K562 (cell line): ENCODE results near the gene DAB2. TPM values are rescaled to one million over a fixed set of nuclear protein-coding genes. Genes with fewer than 3 reads are reported as not detected.

Source experiments
- DPF2 ChIP-seq: fragments of 450-650 bp; IDR thresholded peaks from 2 replicates; pipeline ENCODE4 v1.6.1; 2016
- HEY1 ChIP-seq: fragments of 250-450 bp; sonication (Bioruptor Pico); IDR thresholded peaks from 2 replicates; pipeline ENCODE4 v1.5.0; 2020; ENCODE audit warnings: mild to moderate bottlenecking, moderate library complexity, borderline replicate concordance
- JUNB ChIP-seq: fragments of 450-650 bp; formaldehyde crosslinking; conservative IDR thresholded peaks from 2 replicates; pipeline ENCODE4 v1.4.0; 2020; ENCODE audit warnings: mild to moderate bottlenecking
- MITF ChIP-seq: IDR thresholded peaks from 2 replicates; pipeline ENCODE4 v1.6.1; 2014; ENCODE audit warnings: antibody characterized with exemption
- PURB ChIP-seq: sonication (generic); formaldehyde crosslinking; IDR thresholded peaks from 2 replicates; pipeline ENCODE4 v1.9.0; 2021; ENCODE audit warnings: low read depth, mild to moderate bottlenecking, missing genetic modification reagents
- REST ChIP-seq, 2 experiments: fragments of 450-650 bp; formaldehyde crosslinking in 1 of 2; IDR thresholded peaks; 2 replicates each; pipeline versions ENCODE4 v1.4.0 to v1.6.1; 2014 to 2020; ENCODE audit warnings: mild to moderate bottlenecking in 2 of 2, borderline replicate concordance in 1 of 2, low read depth in 1 of 2
- TEAD4 ChIP-seq, 2 experiments: sonication (generic) in 1 of 2; formaldehyde crosslinking in 1 of 2; IDR thresholded peaks; 2 replicates each; pipeline versions ENCODE4 v1.6.1 to v1.8.0; 2012 to 2022; ENCODE audit warnings: borderline replicate concordance in 1 of 2, inconsistent platforms in 1 of 2, low read length in 1 of 2, mild to moderate bottlenecking in 1 of 2, missing genetic modification reagents in 1 of 2
- XRCC3 ChIP-seq: fragments of 450-650 bp; IDR thresholded peaks from 2 replicates; pipeline ENCODE4 v1.6.1; 2017; ENCODE audit warnings: mild to moderate bottlenecking, moderate library complexity
- ZBTB9 ChIP-seq: fragments of 450-650 bp; formaldehyde crosslinking; IDR thresholded peaks from 2 replicates; pipeline ENCODE4 v1.4.0; 2020; ENCODE audit warnings: mild to moderate bottlenecking, moderate library complexity
- ZNF134 ChIP-seq: fragments of 250-450 bp; sonication (Bioruptor Pico); conservative IDR thresholded peaks from 2 replicates; pipeline ENCODE4 v1.4.0; 2020
- ZNF696 ChIP-seq: fragments of 250-450 bp; sonication (Bioruptor Pico); conservative IDR thresholded peaks from 2 replicates; pipeline ENCODE4 v1.4.0; 2020; ENCODE audit warnings: mild to moderate bottlenecking, moderate library complexity
- polyA plus RNA-seq, 8 experiments: library from polyadenylated mRNA; depleted of rRNA in 4 of 8; stranded (reverse) in 5 of 8; unstranded in 3 of 8; fragments of >200 nt; fragmentation: Nextera tagmentation in 2 of 8; fragmentation: Illumina TruSeq in 1 of 8; extraction: Ambion mirVana in 2 of 8; extraction: Trizol in 1 of 8; gene quantifications; 2 replicates each; pipeline versions ENCODE4 v1.2.1 to v1.2.3, GENCODE V29; 2011 to 2014; ENCODE audit warnings: inconsistent platforms in 1 of 8, missing spikeins in 1 of 8
- total RNA-seq, 7 experiments: library from RNA; depleted of rRNA in 6 of 7; stranded (reverse); fragments of >200 nt in 6 of 7; fragmentation: Illumina TruSeq in 2 of 7; extraction: Trizol in 2 of 7; gene quantifications; 2 replicates each; pipeline versions ENCODE4 v1.2.1 to v1.2.3, GENCODE V29; 2011 to 2021; ENCODE audit warnings: low replicate concordance in 1 of 7

DAB2 gene
- total and polyA plus RNA-seq, 9 of the 15 experiments (the other 6 are each of a cell fraction or from before 2014, with no cell fraction given), result 6.6 to 29.9 (median 24.1) TPM

GRCh38 chr5:39399135-39400036 lies 25.4 kb downstream of the DAB2 start (continued):
- no peak for TF ChIP-seq PURB (CRISPR knock-in tag)
- TF ChIP-seq MITF, result peak; percentile 48; the same call in 1 of the 2 replicates
- peak; percentile 25; the same call in 1 of the 2 replicates for TF ChIP-seq REST (IDR thresholded peaks at IDR 0.05; ENCODE audit: borderline replicate concordance)
- no peak for TF ChIP-seq REST (CRISPR knock-in tag; IDR thresholded peaks at IDR 0.05; ENCODE audit: low read depth)
- TF ChIP-seq ZBTB9 (CRISPR knock-in tag), result 0 out of 2 replicates have a peak, but pooled peaks have one; percentile 40
- no peak for TF ChIP-seq ZNF696 (CRISPR knock-in tag)
- TF ChIP-seq TEAD4 (IDR thresholded peaks at IDR 0.05; ENCODE audit: low read length), result peak; percentile 77; the same call in 1 of the 2 replicates
- no peak for TF ChIP-seq TEAD4 (CRISPR knock-in tag; IDR thresholded peaks at IDR 0.05; ENCODE audit: borderline replicate concordance)
- TF ChIP-seq HEY1 (CRISPR knock-in tag), result peak; percentile 14; the same call in 1 of the 2 replicates
- TF ChIP-seq XRCC3, result no peak
- TF ChIP-seq ZNF134, result 0 out of 2 replicates have a peak, but pooled peaks have one; percentile 11
- peak; percentile 85 for TF ChIP-seq JUNB
- peak; percentile 96 for TF ChIP-seq DPF2
